NAMALWA (cell line): Measurements from ENCODE around the gene METRNL.

Source experiments
- DNase-seq: peaks from one replicate; pipeline ENCODE4 v3.0.0-alpha.2; 2015; ENCODE audit warnings: low spot score

METRNL gene

DNA sequence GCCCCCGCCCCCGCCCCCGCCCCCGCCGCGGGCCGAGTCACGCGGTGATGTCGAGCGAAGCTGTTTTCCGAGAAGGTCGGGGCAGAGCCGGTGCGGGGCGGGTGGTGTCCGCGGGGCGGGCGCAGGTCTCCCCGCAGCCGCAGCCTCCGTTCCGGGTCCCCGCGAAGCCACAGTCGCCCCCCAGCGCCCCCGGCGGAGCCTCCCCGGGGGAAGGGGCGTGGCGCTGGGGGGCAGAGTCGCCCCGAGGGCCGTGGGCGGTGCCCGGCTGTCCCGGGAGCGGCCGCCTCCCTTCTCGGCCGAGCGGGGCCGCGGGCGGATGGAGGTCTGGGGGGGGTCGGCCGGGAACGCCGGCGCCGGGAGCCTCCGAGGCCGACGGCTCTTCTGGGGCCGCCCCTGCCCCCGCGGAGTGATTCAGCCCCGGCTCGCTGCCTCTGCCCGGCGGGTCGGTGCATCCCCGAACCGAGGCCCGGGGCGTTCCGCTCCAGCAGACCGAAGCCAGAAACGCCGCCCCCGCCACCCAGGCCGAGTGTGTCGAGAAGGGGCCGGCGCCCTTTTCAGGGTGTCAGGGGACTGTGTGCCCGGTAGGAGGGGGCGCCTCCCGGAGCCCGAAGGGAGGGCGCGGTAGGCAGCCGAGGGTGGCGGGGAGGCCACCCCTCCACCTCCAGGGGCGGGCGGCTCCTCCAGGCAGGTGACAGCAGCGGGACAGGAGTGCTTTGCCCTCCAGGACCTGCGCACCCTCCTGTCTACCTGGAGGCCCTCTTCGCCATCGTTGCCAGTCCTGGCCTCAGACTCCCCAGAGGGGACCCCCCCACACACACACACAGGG, 1.7 kb downstream of the METRNL start:
- peak; percentile 48 for DNase-seq

DNA sequence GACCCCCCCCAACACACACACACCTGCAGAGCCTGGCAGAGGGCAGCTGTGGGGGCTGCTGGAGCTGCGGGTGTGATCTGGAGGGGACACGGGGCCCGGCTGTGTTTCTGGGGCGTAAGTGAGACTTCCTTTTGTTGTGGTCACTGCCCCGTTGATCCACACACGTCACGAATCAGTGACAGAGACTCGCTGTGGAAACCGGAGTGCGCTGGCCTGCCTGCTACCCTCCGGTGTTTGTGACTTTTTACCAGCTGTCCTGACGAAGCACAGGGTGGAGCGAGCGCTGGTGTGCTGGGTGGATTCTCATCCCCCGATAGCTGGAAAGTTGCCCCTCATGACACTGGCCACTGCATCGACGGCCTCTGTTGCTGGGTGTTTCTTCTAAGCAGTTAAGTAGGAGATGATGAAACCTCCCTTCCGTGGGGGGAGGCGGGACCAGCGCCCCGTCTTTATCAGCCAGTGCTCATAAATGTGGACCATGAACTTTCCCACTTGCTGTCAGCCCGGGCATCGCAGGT, 2.3 kb downstream of the METRNL start:
- no peak for DNase-seq

DNA sequence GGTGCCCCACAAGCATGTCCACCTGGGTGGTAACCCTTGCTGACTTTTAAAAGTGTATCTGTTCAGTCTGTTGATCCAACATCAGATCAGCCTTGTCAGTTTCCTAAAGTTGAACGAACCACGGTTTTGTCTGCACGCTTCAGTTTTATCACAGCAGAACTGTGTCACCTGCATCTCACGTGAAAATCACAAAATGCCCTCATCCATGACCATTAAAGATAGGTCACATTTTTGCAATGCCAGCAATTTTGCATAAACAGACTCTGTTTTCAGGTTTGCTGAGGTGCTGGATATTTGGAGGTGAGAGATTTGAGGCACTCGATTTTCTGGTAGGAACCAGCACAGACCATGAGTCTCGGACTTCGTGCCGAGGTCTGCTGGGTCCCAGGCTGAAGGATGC, 3.0 kb downstream of the METRNL start:
- peak; percentile 36 for DNase-seq

DNA sequence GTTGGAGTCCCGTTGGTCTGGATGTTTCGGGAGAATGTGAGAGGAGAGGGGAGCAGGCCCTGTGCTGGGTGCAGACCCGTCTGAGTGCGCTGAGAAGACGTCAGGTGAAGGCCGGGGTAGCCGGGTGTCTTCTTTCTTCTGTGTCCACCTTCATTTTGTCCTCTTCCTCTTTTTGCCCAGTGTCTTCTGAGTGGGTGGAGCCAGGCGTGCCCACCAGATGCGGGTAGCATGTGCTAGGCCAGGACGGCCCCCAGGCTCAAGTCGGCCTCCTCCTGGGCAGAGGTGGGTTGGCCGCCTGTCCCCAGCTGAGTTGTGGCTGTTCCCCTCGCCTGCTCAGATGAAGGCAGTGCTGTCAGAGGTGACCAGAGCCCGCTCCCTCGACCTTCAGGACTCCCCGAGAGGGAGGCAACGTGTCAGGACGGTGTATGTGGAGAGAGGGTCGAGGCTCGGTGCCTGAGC, 3.5 kb downstream of the METRNL start:
- no peak for DNase-seq

DNA sequence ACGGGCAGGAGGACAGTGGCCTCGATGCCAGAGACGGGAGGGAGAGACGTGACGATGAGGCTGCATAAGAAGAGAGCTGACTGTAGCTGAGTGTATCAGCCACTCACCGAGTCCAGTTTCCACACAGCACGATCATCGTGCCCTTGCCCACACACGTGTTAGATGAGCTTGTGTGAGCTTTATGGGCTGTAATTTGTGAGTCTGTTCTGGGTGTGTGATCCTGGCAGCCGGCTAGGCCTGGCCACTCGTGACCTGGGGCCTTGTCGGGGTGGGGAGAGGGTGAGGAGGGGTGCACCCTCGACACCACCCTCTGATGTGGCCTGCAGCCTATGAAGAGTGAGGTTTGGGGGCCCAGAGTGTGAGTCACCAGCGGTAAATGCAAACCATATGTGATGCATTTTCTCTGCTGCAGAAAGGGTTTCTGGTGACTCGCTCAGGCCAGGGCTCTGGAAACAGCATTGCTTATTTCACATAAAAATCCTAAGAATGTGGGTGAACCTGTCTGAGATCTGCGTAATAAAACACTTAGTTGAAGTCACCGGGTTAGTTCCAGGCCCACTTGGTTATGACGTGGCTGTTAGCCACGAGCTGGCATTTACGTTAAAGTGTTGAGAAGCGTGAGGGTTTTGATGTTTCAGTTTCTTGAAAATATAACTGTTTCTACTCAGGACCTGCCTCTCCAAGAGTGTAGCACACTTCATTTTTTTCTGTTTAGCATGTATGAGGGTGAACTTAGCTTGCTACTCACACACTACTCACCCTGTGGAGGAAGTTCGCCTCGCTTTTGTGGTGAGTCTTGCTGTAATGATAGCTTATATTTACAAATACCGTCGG, 4.2 kb downstream of the METRNL start:
- no peak for DNase-seq

DNA sequence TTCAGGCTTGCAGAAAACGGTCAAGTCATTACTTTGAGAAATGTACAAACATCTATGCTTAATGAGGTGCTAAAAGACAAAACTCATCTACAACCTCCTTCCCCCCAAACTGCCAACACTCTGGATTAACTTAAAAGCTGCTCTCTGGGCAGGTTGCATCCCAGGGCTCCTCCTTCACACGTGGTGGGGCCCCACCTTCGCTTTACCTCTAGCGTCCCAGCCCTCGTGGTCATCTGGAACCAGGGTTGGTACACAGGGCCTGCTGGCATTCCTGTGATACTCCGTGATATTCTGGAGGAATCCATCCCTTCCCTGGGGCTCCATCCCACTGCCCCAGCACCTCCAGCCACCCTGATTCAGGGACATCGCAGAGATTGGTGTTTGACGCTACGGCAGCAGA, 4.8 kb downstream of the METRNL start:
- DNase-seq, result no peak

DNA sequence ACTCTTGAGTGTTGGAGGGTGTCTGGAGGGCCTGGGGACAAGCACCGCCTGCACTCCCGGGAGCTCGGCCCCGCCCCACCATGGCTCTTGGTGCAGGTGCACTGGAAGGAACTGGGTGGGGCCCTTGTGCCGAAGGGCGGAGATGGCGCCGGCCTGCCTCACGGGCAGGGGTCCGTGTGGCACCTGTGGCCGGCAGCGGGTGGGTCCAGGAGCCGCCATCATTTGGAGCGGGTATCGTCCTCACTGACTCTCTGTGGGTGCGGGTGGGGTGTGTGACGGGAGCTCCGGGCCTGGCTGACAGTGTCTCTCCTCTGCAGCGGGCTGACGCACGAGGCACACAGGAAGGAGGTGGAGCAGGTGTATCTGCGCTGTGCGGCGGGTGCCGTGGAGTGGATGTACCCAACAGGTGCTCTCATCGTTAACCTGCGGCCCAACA, 5.2 kb downstream of the METRNL start:
- DNase-seq, result no peak

DNA sequence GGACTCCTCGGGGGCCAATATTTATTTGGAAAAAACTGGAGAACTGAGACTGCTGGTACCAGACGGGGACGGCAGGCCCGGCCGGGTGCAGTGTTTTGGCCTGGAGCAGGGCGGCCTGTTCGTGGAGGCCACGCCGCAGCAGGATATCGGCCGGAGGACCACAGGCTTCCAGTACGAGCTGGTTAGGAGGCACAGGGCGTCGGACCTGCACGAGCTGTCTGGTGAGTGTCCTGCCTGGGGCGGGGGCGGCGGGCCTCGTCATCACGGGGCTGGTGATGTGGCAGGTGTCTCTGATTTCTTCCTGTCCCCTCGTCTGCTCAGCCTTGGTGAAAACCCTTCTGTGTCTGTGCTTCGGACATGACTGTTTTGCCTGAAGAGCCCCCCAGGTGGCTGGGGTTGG, 5.7 kb downstream of the METRNL start:
- DNase-seq, result no peak

DNA sequence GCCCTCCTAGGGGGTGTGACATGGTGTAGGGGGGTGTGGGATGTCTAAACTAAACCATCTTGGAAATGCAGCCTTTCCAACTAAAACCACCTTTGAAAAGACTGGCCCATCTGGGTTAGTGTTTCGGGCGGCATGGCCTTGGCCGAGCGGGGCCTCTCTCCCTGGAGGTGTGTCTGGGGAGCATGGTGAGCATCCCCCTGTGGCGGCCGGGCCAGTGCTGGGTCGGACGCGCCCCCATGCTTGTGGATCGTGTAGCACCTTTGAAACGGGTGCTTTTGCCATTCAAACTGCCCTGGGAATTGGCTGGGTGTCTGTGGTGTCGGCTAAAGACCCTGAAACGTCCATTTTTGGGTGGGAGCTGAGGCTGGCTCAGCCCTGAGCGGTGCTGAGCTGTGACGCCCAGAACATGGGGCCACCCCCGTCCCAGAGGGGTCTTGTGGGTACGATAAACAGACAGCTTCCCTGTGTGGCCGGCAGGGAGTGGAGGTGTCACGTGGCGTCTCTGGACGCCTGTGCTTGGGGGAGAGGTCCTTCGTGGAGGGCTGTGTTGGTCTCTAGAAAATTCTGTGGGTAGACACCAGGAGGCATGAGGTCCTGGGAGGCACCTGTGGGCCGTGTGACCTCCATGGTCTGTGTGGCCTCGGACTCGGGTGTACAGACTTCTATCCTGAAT, 6.3 kb downstream of the METRNL start:
- DNase-seq, result no peak

DNA sequence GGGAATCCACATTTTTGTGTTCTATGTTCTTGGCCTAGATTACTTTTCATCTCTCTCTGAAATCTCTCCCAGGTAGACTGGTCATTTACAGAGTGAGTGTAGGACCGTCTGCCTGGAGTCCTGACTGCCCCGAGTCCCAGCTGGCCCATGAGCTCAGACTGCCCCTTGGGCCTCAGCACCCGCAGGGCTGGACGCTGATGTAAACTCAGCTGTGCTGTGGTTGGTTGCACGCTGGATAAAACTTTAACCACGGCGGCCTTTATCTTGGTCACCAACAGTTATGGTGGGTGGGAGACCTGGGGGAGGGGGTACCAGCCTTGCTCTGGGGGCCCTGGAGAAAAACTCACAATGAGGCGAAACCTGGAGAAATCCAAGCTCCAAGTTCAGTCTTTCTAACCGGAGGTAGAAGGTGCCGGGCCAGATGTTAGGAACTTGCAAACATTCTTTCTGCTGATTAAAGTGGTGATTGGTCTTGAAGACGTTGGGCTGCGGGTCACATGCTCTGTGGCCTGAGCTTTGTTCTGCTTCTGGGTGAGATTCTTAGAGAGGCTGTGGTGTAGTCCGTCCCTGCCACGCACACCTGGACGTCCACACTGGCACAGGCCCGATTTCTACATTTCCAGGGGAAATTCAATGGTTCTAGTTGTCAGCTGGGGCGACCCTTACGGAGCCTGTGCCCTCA, 6.9 kb downstream of the METRNL start:
- no peak for DNase-seq

DNA sequence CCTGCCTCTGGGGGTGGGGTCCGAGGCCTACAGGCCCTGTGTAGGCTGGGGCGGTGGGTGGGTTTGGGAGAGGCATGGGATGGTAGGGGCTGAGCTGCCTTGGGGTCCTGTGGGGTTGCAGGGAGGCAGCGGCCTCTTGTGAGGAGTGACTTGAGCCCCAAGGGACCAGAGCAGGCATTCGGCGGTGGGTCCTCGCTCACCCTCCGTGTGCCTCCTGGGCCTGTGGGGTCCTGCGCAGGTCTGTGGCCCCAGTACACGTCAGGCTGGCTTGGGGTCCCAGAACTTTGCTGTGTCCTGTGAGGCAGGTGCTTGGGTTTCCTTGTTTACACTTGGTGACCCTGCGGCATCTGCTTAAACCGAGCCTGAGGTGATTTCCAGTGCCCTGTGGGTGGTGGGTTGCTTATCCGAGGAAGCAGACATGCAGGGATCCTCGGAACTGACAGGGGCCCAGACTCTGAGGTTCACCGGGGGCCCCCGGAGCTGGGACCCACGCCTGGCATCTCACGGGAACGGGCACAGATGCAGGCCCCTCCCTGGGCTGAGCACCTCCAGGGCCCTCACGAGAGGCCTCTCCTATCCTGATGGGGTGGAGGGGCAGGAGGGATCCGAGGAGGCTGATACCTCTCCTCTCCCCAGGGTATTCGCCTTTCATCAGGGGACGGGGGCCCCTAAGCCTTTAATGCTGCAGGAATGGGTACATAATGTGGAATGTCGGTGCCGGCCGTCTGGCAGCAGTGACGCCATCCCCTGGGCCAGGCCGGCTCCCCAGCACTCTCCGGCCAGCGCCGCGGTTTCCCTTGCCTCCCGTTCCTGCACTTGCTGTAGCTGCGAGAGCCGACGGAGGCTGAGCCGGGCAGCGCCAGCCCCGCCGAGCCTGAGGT, 7.7 kb downstream of the METRNL start:
- no peak for DNase-seq

DNA sequence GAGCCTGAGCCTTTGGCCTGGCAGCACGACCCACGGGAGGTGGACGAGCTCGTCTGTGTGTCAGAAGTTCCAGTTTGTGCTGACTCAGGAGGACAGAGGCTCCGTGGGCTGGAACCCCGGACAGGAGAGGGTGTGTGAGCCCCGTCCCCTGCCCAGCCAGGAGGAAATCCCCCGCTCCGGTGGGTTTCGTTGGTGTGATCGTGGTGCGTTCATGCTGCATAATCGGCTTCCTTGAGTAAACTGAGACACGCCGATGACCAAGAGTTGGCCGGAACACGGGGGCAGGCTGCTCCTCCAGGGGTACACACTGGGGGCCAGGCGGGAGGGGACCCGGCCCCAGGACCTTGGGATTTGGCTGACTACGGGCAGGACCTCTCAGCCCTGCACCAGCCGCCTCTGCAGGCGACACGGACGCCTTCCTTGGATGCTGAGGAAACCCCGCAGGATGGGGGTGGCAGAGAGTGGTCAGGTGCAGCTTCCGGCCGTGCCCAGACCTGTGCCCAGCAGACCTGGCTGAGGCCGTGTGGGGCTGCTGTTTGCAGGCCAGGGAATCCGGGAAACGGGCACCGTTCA, 8.5 kb downstream of the METRNL start:
- no peak for DNase-seq

DNA sequence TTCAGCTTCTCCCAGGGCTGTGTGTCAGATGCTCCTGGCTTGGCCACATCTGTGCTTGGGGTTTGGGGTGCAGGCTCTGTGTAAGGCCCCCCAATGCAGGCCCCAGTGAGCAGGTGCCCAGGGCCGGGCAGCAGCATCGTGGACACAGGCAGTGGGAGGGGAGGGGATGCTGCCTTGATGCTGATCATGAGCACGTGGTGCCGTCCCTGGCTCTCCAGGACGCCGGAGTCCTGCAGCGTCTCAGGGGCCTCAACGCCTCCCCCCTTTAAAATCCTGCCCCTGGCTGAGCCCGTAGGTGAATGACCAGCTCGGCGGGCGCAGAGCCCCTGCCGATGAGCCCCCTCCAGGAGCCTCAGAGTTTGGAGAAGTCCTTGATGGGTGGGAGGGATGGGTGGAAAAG, 9.0 kb downstream of the METRNL start:
- no peak for DNase-seq

DNA sequence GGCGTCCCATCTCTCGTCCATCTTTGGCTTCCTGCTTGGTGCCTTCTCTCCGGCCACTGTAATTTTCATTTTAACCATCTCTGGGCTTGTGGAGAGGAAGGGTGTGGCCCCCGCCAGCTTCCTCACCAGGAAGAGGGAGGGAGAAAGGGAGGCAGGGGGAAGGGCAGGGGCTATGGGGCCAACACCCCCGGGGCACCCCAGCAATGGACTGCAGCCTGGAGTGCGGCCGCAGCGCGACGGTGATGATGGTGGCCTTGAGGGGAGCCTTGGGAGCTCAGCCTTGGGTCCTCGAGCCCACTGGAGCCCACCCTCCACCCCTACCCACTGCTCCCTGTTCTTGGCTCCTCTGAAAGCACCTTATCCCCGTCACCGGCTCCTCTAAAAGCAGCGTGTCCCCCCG, 9.5 kb downstream of the METRNL start:
- no peak for DNase-seq

DNA sequence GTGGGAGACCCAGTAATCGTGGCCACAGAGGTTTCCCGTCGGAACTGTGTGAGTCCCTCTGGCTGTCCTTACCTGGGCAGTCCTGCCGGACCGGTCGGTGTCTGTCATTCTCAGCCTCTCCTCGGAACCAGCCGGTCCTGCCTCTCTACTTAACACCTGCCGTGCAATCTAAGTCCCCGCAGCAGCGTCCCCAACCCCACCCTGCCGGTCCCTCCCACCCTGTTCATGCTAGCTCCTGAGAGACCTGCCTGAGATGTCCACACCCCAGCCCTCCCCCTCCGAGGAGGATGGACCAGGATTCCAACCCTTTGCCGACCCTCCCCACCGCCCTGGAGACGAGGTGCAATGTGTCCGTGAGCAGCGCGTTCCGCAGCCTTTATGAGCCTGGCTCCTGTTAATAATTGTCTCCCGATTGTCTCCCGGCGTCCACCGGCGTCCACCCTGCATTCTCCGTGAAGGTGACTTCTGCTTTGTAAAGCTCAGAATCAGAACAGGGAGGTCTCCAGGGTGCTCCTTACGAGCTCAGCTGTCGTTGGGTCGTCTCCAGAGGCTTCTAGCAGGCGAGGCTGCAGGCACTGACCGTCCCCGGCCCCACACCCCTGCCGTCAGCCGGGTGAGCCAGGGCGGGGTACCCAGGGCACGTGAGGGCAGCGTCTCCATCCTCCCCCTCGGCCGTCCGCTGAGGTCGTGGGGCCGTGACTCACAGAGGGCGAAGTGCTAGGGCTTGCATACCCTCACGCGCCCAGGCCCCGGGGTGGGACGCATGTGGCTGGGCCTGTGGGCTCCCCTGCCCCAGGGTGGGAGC, 10.1 kb downstream of the METRNL start:
- no peak for DNase-seq

DNA sequence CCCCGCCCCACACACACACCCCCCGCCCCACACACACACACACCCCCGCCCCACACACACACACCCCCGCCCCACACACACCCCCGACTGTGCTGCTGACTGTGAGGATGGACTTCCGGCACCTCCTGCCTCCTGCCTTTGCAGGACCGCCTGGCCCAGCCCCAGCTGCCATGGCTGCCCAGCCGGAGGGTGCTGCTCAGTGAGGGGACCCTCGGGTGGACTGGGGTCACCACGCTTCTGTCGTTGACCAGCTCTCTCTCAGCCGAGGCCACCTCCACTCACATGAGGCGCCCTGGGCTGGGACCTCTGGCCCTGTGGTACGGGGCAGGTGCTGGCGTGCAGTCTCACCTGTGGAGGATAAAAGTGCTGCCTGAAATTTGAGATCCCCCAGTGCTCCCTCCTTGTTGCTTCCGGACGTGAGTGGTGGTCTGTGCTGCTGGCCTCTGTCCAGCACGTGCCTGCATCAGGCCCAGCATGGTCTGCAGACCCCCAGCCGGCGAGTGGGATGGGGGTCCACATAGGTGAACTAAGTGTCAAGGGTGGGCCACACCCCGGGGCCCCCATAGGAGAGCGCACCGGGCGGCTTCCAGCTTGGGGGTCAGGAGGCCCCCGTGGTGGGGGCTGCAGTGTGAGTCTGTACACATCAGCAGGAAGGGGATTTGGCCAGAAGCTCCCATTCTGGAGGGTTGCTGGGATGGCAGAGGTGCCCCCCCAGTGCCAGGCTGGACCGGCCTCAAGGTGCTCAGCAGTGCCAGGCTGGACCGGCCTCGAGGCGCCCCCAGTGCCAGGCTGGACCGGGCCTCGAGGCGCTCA, 11.2 kb downstream of the METRNL start:
- no peak for DNase-seq

DNA sequence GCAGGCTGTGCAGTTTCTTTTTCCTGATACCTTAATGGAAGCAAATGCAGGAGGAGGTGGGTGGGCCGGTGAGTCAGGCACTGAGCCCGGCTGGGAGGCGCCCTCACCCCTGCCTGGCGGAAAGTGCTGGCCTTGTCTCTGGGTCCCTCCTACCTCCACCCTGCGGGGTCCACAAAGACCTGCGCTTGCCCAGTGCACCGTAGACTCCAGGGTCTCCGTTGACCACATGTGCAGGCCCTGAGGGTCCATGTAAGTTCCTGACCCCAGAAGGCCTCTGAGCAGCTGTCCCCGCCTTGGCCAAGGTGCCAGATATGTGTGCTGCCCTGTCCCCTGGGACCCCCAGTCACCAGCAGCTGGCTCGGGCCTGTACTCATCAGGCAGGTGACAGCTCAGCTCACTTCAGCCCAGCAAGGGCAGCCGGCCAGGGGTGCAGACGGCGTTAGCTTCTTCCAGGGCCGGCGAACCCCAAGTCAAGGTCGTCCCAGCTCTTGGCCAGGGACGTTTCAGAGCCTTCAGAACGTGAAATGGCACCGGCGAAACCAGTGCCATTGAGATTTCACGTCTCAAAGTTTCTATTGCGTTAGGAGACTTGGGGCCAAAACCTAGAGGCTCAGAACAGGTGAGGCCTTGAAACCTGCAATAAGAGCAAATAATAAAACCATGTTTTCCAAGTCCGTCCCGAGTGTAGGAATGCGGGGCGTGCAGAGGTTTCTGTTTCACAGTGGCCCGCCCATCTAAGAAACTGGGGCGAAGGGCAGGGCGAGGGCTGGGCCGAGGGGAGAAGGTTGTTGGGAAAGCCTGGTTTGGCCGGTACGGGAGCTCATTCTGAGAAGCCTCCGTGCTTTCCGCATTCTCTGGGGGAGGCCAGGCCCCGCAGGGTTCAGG, 12.1 kb downstream of the METRNL start:
- DNase-seq, result no peak

DNA sequence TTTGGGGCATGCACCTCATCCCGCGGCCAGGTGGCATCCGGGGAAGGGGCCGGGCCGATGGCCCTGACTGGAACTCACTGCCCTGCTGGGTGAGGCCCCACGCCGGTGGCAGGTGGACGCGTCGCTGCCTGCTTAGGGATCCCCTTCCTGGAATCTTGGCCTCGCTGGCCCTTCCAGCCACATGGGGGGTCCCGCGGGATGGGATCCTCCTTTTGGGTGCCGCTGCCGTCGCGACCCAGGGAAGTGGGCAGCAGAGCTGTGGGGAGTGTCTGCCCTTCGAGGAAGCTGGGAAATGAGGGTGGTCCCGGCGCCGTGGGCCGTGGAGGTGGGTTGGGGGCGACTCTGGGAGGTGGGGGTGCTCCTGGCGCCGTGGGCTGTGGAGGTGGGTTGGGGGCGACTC, 12.8 kb downstream of the METRNL start:
- DNase-seq, result no peak
